ENCODE results near the gene UNC93A.
"Not testable (repeated sequence)": the region's sequence is repeated elsewhere in the genome, so short reads cannot be mapped to it uniquely, and the experiment has no call there.

UNC93A gene

DNA sequence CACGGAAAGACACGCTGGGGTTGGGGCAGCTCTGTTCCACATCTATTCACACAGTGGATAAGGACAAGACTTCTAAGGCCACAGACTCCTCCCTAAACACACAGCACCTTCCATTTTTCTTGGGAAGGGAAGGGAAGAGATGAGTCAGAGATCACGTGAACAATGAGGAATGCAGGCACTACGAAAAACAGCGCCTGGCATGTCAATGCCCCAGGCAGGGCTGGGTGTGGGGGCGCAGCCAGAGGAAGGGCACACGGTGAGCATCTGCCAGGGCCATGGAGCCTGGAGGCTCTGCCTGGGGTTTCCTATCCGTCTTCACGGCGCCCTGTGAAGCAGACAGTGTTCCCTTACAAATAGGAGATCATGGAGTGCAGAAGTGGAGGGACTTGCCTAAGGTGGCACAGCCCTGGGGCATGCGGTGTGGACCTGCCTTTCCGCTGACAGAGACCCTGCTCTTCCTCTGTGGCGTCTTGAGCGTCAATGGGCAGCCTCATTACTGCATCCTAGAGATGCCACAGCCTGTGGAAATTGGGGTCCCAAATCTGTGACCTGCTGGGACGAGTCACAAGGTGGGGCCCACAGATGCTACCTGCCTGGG, 15.4 kb downstream of the UNC93A start:
- DNase-seq (ENCODE audit: low read depth, low spot score), result no peak
- H3K27ac ChIP-seq, result no peak overlapping the region

DNA sequence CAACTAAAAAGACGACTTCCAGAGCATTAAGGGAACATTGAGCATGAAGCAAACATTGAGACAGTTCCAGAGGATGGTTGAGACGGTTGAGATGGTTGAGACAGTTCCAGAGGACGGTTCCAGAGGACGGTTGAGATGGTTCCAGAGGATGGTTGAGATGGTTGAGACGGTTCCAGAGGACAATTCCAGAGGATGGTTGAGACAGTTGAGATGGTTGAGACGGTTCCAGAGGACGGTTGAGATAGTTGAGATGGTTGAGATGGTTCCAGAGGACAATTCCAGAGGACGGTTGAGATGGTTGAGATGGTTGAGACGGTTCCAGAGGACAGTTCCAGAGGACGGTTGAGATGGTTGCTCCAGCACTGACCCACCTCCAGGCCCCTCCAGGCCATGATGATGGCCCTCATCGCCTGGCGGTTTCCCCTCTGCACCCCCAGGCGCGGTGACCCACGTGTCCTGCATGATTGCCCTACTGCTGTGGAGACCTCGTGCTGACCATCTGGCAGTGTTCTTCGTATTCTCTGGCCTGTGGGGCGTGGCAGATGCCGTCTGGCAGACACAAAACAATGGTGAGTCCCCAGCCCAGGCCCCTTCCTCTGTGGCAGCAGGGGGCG, 16.3 kb downstream of the UNC93A start:
- DNase-seq (ENCODE audit: low read depth, low spot score), result no peak
- no peak overlapping the region for H3K27ac ChIP-seq

DNA sequence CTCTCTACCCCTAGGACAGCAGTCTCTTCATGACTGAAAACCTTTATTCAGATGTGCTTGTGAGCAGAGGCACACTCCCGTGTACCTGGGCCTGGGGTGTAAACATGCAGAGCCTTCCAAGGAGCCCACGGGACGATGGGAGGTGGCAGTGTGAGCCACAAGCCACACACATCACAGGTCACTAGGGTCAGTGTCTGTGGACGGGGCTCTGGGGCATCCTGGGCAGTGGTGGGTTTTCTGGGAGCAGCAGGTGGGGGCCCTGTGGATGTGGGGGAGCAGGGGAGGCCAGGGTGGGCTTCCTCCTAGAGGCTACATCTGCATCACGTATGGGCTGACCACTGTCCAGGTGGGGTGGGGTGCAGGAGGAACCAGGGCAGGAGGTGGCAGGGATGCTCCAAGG, 17.1 kb downstream of the UNC93A start:
- DNase-seq (ENCODE audit: low read depth, low spot score), result no peak
- no peak overlapping the region for H3K27ac ChIP-seq

- not testable (repeated sequence) for H3K27ac ChIP-seq; DNase-seq (ENCODE audit: low read depth, low spot score)
Measured at GRCh38 chr6:167309355-167310192, 18.5 kb downstream of the UNC93A start.

DNA sequence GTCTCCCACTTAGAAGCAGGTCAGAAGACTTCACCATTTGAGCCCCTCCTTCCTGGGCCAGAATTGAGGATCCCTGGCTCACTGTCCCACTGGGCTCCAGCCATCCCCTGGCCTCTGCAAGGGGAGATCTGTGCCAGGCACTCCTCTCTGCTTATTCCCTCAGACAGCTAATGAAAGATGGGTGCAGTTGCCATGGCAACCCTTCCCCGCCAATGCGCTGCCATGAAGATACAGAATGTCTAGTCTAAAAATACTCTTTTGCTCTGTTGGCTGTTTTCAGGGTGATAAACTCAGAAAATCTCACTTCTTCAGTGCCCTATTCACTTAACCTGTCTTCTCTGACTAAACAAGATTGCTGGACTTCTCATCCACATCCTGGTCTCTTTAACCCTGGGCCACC, 20.2 kb downstream of the UNC93A start:
- DNase-seq (ENCODE audit: low read depth, low spot score), result no peak
- no peak overlapping the region for H3K27ac ChIP-seq

GRCh38 chr6:167311691-167312090, 20.6 kb downstream of the UNC93A start:
- H3K27ac ChIP-seq; DNase-seq (ENCODE audit: low read depth, low spot score): not testable (repeated sequence)

GRCh38 chr6:167314180-167314821, 23.2 kb downstream of the UNC93A start:
- no peak for DNase-seq (ENCODE audit: low read depth, low spot score)

GRCh38 chr6:167317172-167317571, 26.1 kb downstream of the UNC93A start:
- no peak overlapping the region for H3K27ac ChIP-seq
- no peak for DNase-seq (ENCODE audit: low read depth, low spot score)

More at GRCh38 chr6:167314180-167314821, 23.2 kb downstream of the UNC93A start:
- no peak overlapping the region for H3K27ac ChIP-seq

DNA sequence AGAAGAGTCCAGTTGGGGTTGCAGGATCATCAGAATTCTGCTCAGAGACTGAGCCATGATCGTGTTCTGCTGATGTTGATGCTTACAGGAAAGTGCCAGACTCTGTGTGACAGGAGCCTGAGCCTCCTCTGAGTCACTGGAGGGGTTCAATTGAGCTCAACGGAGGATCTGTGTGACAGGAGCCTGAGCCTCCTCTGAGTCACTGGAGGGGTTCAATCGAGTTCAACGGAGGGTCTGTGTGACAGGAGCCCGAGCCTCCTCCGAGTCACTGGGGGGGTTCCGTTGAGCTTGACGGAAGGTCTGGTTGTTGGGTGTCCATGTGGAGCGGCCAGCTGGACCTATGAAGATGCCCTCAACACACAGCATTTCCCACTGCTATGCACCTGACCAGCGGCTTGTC, 27.2 kb downstream of the UNC93A start:
- DNase-seq (ENCODE audit: low read depth, low spot score); H3K27ac ChIP-seq: not testable (repeated sequence)

DNA sequence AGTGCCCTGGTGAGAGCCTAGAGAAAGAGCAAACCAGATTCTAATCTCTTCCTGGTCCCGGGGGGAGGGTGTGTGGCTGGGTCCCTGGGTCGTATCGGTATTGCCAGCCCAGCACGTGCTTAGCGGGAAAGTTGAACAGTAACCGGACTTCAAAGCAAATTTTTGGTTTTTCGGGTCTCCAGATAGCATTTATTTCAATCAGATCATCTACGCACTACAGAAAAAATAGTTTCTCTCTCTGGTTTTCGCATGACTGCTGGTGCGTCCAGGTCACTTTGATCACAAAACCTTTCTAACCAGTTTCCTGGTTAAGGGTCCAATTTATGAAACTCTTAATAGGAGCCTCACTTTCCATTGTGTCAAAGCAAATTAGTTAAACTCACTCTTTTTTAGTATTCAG, 27.7 kb downstream of the UNC93A start:
- not testable (repeated sequence) for H3K27ac ChIP-seq; DNase-seq (ENCODE audit: low read depth, low spot score)

DNA sequence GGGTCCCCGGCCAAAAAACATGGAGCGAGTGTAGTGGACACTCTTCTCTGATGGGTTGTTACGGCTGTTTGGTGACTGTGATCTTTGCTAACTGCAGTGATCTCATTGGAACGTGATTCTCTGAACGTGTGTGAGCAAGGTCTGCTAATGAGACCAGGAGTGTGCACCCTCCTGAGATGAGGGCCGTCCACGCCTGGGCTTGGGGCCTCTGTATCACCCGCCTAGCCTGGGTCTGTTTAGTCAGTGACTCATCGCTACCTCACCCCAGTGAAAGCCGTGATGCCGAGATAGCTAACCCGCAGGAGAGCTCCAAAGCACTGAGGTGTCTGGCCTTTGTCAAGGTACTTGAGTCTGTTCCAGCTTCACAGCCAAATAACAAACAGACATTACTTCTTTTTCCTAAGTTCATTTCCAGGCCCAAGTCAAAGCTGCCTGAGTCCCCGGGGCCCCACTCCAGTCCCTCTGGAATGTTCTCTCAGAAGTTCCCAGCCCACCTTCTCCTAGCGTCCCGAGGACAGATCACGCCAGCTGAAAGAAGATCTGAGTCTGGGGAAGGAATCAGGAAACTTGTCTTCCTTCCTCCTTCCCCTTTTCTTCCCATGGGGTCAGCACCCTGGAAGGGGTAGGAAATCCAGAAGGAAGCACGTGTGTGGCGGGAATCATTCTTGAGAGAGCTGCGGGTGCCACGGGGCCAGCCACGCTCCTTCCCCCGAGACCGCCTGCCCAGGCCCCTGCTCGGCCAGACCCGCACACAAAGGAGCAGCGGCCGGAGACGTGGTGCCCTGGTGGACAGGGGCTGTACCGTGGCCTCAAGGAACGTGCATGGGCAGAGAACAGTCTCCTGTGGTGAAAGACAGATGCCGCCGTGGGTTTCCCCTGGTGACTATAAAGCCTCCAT, 29.0 kb downstream of the UNC93A start:
- DNase-seq (ENCODE audit: low read depth, low spot score), result peak; percentile 2
- not testable (repeated sequence) for H3K27ac ChIP-seq

- DNase-seq (ENCODE audit: low read depth, low spot score); H3K27ac ChIP-seq: not testable (repeated sequence)
Measured at GRCh38 chr6:167320754-167321056, 29.6 kb downstream of the UNC93A start.

- not testable (repeated sequence) for H3K27ac ChIP-seq; DNase-seq (ENCODE audit: low read depth, low spot score)
Measured at GRCh38 chr6:167321185-167321584, 30.1 kb downstream of the UNC93A start.

DNA sequence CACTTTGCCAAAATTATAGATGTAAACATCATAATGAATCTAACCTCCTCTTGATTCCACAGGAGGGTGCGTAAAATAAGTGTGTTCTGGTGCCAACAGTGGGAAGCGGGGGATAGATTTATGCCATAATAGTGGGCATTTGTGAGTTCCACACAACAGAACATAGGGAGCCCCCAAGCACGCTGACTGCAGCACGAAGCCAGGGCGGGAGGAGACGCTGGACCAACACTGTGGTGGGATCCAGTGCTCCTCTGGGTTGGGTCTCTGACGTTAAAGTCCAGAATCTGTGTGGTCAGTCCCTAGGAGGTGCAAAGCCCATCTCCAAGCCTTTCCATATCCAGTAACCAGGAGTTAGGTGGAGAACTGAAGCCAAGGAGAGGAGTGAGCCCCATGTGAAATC, 32.0 kb downstream of the UNC93A start:
- no peak for DNase-seq (ENCODE audit: low read depth, low spot score)

DNA sequence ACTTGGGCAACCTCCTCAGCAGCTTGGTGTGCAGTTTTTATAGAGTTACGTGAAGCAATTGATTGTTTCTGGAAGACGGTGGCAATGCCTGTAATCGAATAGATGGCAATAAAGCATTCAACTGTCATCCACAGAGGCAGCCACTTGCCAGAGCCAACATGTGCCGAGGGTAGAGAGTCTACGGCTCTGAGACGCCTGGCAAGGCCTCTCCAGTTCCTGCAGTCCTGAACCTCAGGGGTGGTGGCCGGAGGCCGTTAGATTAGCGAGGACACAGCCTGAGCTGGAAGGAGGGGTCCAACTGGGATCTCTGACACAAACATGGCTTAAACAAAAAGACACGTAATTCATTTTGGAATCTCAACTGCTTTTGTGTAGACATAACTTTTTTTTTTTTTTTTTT, 33.0 kb downstream of the UNC93A start:
- DNase-seq (ENCODE audit: low read depth, low spot score), result no peak
- no peak overlapping the region for H3K27ac ChIP-seq

More for the DNA sequence above, 32.0 kb downstream of the UNC93A start:
- no peak overlapping the region for H3K27ac ChIP-seq

GRCh38 chr6:167325766-167326165, 34.7 kb downstream of the UNC93A start:
- H3K27ac ChIP-seq, result no peak overlapping the region
- DNase-seq (ENCODE audit: low read depth, low spot score), result no peak

DNA sequence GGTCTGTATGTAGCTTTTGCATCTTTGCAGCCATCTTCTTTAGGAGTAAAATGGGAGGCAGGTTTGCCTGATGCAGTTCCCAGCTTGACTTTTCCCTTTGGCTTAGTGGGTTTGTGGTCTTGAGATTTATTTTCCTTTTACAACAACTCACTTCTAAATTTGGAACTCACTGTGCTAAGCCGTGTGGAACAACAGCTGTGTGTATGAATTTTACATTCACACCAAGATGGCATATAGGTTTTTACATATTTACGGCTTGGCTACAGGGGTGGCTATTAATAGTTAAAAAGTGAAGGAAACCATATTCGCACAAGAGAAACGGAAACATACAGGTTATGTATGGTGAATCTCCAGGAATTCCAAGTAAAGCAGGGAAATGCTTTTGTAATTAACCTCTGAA, 36.3 kb downstream of the UNC93A start:
- H3K27ac ChIP-seq, result no peak overlapping the region
- DNase-seq (ENCODE audit: low read depth, low spot score), result no peak

DNA sequence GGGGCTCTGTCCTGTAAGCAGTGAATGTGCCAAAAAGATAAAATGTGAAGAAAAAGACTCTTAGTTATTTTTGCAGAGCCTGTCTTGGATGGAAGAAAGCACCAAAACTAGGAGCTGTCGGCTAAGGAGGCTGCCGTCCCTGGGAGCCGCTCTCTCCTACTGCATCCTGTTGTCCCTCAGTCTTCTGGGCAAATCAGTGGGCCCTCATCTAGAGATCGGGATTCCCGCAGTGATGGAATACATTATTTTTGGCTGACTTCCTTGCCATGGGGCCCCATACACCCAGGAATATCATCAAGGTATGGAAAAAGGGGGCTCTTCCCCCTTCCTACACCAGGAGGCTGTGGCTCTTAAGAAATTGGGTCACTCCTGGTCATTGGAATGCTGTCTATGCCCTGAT, 37.0 kb downstream of the UNC93A start:
- no peak overlapping the region for H3K27ac ChIP-seq
- DNase-seq (ENCODE audit: low read depth, low spot score), result no peak

DNA sequence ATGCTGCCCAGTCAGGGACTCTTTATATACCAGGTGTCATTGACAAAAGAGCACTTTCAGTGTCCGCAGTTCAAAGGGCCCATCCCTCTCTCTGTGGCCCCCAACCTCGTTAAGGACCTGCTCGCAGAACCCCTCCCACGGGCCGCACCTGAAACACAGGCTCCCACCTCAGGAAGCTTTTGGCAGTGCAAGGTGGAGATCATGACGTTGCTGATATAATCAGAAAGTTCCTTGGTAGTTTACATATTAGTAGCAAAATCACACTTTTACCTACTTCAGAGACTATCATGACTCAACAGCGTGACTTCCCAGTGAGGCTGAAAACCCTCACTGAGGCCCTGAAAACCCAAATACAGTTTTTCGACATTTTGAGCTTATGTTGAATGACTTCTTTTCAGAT, 37.9 kb downstream of the UNC93A start:
- DNase-seq (ENCODE audit: low read depth, low spot score), result no peak
- H3K27ac ChIP-seq, result no peak overlapping the region

GRCh38 chr6:167330750-167331149, 39.6 kb downstream of the UNC93A start:
- no peak overlapping the region for H3K27ac ChIP-seq
- no peak for DNase-seq (ENCODE audit: low read depth, low spot score)
